Neutrophil (primary cell): Measurements from ENCODE around the gene ADAMTS13.

Experiments
- H3K27ac ChIP-seq: fragments of 200-600 bp; sonication (generic); 2 replicates; pipeline ENCODE4 v1.5.1; 2016; ENCODE audit warnings: mild to moderate bottlenecking, moderate library complexity
- H3K27me3 ChIP-seq: fragments of 200-600 bp; sonication (generic); 2 replicates; pipeline ENCODE4 v1.6.0; 2016; ENCODE audit warnings: mild to moderate bottlenecking
- H3K36me3 ChIP-seq: fragments of 200-600 bp; sonication (generic); 2 replicates; pipeline ENCODE4 v1.5.1; 2017
- H3K4me1 ChIP-seq, 2 experiments: fragments of 200-600 bp in 1 of 2; sonication (generic) in 1 of 2; 1 replicate in 1 of 2; 2 replicates in 1 of 2; pipeline versions ENCODE4 v1.5.1 to v1.6.1; 2013 to 2016; ENCODE audit warnings: low read depth in 1 of 2, low read length in 1 of 2, mild to moderate bottlenecking in 1 of 2, moderate library complexity in 1 of 2; ENCODE audit not compliant: control insufficient read depth in 1 of 2, insufficient read depth in 1 of 2
- H3K4me3 ChIP-seq, 2 experiments: fragments of 200-600 bp in 1 of 2; sonication (generic) in 1 of 2; 1 replicate in 1 of 2; 2 replicates in 1 of 2; pipeline ENCODE4 v1.5.1; 2013 to 2016; ENCODE audit warnings: low read depth in 1 of 2, low read length in 1 of 2, mild to moderate bottlenecking in 1 of 2, moderate library complexity in 1 of 2
- H3K9me3 ChIP-seq: fragments of 200-600 bp; sonication (generic); 2 replicates; pipeline ENCODE4 v1.5.1; 2016
- TF ChIP-seq, protein P1 (sequence below): fragments of 200-600 bp; sonication (generic); IDR thresholded peaks from 2 replicates; pipeline ENCODE4 v1.5.1; 2016; ENCODE audit warnings: antibody characterized with exemption

The ADAMTS13 gene

DNA sequence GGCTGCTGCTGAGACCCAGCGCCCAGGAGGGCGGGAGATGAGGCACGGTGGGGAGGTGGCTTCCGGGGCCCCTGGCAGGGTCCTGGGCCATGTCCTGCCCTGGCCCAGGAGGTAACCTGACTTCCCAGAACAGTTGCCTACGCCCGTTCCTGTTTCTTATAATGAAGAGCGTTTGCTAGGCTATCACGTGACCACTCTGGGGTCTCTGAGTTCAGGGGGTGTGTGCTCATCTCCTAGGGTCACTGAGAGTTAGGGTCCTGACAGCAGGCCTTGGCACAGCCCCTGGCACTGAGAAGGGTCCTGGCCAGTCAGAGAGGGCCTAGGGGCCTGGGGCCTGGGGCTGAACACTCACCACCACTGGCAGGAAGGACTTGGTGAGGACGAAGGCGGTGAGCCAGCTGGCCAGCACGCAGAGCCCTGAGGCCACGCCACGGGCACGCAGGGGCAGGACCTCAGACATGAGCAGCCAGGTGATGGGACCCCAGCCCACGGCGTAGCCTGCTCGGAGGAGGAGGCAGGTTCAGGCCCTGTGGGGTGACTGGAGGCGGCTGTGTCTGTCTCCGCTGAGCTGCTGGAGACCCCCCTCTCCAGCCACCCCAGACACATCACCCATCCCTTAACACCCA lies 50.7 kb downstream of the ADAMTS13 start:
- TF ChIP-seq, protein P1, sequence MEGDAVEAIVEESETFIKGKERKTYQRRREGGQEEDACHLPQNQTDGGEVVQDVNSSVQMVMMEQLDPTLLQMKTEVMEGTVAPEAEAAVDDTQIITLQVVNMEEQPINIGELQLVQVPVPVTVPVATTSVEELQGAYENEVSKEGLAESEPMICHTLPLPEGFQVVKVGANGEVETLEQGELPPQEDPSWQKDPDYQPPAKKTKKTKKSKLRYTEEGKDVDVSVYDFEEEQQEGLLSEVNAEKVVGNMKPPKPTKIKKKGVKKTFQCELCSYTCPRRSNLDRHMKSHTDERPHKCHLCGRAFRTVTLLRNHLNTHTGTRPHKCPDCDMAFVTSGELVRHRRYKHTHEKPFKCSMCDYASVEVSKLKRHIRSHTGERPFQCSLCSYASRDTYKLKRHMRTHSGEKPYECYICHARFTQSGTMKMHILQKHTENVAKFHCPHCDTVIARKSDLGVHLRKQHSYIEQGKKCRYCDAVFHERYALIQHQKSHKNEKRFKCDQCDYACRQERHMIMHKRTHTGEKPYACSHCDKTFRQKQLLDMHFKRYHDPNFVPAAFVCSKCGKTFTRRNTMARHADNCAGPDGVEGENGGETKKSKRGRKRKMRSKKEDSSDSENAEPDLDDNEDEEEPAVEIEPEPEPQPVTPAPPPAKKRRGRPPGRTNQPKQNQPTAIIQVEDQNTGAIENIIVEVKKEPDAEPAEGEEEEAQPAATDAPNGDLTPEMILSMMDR, result no peak
- no peak overlapping the region for H3K27ac ChIP-seq
- peaks cover 34% of the 10 kb centered on the region for H3K27me3 ChIP-seq
- H3K9me3 ChIP-seq, result no peaks in the 10 kb centered on the region
- H3K4me3 ChIP-seq, result no peak overlapping the region
- peaks cover 5 to 7% of the 10 kb centered on the region in 2 experiments for H3K4me1 ChIP-seq
- no peaks in the 10 kb centered on the region for H3K36me3 ChIP-seq

DNA sequence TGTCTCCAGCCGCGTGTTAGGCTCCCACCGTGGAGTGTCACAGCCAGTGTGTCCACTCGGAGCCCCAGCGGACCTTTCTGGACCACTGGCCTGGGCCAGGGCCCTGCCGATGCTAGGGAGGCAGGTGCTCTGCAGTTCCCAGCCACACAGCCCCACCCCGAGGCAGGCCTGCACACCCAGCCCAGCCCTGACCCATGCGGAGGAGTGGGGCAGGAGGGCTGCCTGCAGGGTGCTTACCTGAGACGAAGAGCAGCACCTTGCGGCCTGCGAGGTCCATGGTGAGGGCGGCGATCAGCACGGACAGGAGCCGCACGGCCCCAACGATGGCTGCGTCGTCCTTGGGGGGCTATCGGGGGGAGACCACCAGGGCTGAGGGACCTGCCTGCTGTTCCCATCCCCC lies 51.6 kb downstream of the ADAMTS13 start:
- Histone ChIP-seq H3K36me3 (no peaks in the 10 kb centered on the region), H3K9me3 (no peaks in the 10 kb centered on the region), H3K27ac (no peak overlapping the region), H3K27me3 (peaks cover 43% of the 10 kb centered on the region), H3K4me1 (peaks cover 7% of the 10 kb centered on the region in 2 experiments), H3K4me3 (no peak overlapping the region)
- TF ChIP-seq, protein P1, result no peak

DNA sequence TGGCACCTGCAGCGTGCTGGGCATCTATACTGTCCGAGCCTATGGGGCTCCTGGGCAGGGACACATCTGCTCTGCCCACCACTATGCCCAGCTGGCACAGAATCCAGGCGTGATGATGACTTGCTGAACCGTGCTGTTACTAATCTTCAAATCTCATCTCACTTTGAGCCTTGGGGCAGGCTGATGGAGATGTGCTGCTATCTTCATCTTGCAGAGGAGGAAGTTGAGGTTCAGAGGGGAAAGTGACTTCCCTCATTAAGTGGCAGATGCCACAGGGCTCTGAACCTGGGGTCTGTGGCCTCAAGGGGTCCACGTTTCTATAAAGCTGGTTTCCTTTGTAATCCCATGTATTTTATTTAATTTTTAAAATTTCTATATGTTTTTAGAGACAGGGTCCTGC lies 52.0 kb downstream of the ADAMTS13 start:
- H3K4me1 ChIP-seq, result peaks cover 9 to 12% of the 10 kb centered on the region in 2 experiments
- TF ChIP-seq, protein P1, result no peak
- no peak overlapping the region for H3K27ac ChIP-seq
- H3K27me3 ChIP-seq, result peaks cover 47% of the 10 kb centered on the region
- no peak overlapping the region for H3K4me3 ChIP-seq
- no peaks in the 10 kb centered on the region for H3K36me3 ChIP-seq
- no peaks in the 10 kb centered on the region for H3K9me3 ChIP-seq

DNA sequence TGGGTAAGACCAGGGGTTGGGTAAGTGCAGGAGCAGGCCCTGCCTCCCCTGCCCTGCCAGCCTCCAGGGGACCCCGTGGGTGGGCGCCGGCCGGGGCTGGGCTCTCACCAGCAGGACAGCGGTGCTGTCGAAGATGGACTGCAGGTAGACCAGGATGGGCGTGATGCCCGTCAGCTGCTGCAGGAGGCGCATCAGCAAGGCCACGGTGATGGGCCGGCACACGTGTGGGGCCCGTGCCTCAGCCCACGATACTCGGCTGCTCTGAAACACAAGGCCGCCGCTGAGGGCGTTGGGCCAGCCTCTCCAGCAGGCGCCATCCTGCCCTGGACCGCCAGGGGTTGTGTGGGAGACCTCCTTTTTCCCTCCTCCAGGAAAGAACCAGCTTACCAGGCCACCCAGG lies 52.7 kb downstream of the ADAMTS13 start:
- Histone ChIP-seq H3K4me1 (peaks cover 11 to 14% of the 10 kb centered on the region in 2 experiments), H3K9me3 (no peaks in the 10 kb centered on the region), H3K27me3 (peaks cover 54% of the 10 kb centered on the region), H3K36me3 (no peaks in the 10 kb centered on the region), H3K4me3 (no peak overlapping the region), H3K27ac (no peak overlapping the region)
- TF ChIP-seq, protein P1, result no peak

DNA sequence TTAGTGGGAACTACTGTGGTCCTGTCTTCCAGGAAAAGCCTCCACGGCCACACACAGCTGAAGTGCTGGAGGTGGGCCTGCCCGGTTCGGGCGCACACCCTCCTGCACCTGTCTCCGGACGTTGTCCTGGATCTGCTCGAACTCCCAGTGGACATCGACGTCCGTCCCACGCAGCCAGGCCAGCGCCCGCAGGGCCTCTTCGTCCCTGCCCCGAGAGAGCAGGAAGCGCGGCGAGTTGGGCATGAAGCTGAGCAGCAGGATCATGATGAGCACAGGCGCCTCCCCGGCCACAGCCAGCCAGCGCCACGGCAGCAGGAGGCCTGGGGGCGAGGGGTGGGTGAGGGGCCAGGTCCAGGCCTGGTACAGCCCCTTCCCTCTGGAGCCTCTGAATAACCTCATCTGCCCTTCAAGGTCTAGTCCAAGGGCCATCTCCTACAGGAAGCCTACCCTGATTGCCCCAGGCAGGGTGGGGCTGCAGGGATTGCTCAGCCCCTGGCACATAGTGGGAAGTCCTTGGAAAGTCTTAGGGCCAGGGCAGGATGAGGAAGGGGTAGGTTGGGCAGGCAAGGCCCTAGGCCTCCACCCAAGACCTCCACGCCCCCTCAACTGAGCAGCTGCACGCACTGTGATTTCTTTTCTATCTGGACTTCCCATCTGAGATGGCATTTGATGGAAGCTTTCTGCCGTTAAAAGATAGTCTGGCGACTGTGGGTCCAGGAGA lies 53.3 kb downstream of the ADAMTS13 start:
- Histone ChIP-seq H3K4me1 (peaks cover 11 to 14% of the 10 kb centered on the region in 2 experiments), H3K27ac (no peak overlapping the region), H3K4me3 (no peak overlapping the region), H3K36me3 (no peaks in the 10 kb centered on the region), H3K27me3 (peaks cover 60% of the 10 kb centered on the region), H3K9me3 (no peaks in the 10 kb centered on the region)
- TF ChIP-seq, protein P1, result no peak
